GM19452 (cell line): Measurements from ENCODE around the gene TRDN.

Source experiments
- ATAC-seq: cut with Tn5 transposase; IDR thresholded peaks from one replicate; pipeline ENCODE4 v1.9.1; 2021; ENCODE audit not compliant: unreplicated experiment

The TRDN gene

DNA sequence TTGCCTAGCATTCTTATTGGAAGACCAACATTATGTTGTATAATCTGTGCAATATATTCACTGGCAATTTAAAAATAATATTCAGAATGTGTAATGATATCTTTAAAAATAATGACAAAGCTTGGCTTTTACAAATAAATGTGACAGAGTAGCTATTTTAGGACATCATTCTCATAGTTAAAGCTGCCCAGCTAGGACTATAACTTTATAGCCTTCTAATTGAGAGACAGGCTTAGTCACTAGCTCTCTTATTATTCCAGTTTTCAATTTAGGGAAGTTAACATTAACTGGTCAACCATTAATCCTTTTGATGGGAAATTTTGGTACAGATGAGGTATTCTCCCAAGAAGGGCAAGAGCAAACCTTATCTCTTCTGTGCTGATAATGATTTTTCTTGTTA, 443.5 kb downstream of the TRDN start:
- no peak for ATAC-seq

DNA sequence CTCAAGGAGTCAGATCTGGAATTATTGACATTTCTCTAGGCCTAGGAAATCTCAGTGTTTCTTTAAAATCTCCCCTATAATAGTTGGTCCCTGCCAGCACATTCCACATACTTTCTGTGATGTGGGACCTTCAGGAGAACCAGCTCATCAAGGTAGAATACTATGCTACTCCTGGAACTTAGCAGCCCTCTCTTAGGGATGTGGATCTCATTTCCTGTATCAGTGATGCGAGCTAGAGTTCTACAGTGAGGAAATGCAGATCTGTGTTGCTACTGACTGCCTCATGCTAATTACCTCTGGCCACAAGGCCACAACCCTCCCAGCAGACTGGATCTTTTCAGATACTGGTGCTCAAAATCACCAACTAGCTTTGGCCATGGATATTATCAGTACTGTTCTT, 446.9 kb downstream of the TRDN start:
- ATAC-seq: no peak

- no peak for ATAC-seq
Observed at GRCh38 chr6:123182998-123183397, 453.8 kb downstream of the TRDN start.

GRCh38 chr6:123176706-123177105, 460.0 kb downstream of the TRDN start:
- ATAC-seq: no peak

DNA sequence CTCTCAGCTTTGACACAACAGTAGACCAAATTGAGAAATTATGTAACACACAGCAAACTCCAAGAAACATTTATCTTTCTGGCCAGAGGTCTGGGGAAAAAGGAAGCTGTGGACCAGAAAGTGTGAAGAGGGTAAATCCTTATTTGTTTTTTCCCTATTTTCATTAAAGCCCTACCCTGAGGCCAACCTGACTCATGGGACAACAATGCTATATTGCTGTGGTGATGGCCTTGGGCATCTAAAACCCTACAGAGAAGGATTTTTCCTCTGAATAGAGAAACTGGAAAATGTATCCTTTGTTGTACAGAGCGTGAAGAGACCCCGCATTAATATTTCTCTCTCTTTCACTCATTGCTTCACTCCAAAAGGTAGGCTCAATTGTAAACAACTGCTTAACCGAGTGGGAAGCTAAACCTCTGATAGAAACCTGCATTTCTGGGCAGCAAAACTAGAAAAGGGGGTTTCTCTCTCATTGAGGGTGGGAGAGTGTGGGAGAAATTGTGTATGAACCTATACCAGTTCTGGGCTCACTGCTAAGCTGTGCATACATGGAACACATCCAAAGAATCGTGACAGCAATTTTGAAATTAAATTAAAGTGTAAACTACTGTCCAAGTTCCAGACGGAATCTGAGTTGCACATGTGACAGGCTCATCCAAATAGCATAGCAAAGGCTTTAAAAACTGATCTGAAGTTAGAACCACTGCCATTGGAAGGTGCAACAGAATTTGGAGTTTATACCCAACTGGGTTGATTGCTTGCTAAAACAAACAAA, 465.2 kb downstream of the TRDN start:
- ATAC-seq: no peak

DNA sequence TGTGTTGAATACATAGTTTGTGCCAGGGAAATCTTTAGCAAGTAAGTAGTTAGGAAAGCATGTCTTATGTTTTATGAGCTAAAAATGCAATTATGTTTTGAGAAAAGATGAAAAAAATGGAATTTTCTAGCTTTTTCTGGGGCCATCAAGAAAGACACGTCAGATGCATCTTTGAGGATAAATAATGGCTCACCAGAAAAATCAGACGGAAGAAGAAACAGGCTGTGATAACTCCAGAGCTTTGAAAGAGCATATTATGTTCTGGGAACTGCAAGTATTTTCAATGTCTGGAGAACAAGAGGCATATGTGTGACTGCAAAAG, 467.0 kb downstream of the TRDN start:
- ATAC-seq: no peak

- ATAC-seq: no peak
Observed at GRCh38 chr6:123168892-123169773, 467.6 kb downstream of the TRDN start.

- no peak for ATAC-seq
Observed at GRCh38 chr6:123168466-123168865, 468.3 kb downstream of the TRDN start.
